ENCODE data around the gene C1orf87.

The C1orf87 gene

GRCh38 chr1:60102267-60103061 lies 28.9 kb upstream of the C1orf87 start:
- Histone ChIP-seq H3K9me3 (ENCODE audit: control insufficient read depth, low read length) (no peaks in the 10 kb centered on the region), H3K27ac (ENCODE audit: insufficient read depth, low read depth, low read length, poor library complexity, severe bottlenecking) (no peak overlapping the region)
- 93 to 100% methylated on average over 2 of the region's 3 CpGs for WGBS, 2 experiments

GRCh38 chr1:60101516-60101915 lies 27.9 kb upstream of the C1orf87 start:
- Histone ChIP-seq H3K4me3 (ENCODE audit: insufficient read depth, low read depth, low read length) (no peak overlapping the region), H3K36me3 (ENCODE audit: control insufficient read depth, insufficient read depth, low read length) (no peaks in the 10 kb centered on the region), H3K4me1 (ENCODE audit: control insufficient read depth, insufficient read depth, low read length) (no peaks in the 10 kb centered on the region), H3K9me3 (ENCODE audit: control insufficient read depth, low read length) (no peaks in the 10 kb centered on the region), H3K27ac (ENCODE audit: insufficient read depth, low read depth, low read length, poor library complexity, severe bottlenecking) (no peak overlapping the region), H3K27me3 (ENCODE audit: control insufficient read depth, insufficient read depth, low read length, poor library complexity, severe bottlenecking) (no peaks in the 10 kb centered on the region)
- 95 to 100% methylated on average over 2 of the region's 2 CpGs for WGBS, 2 experiments

More at GRCh38 chr1:60102267-60103061, 28.9 kb upstream of the C1orf87 start:
- H3K4me1 ChIP-seq (ENCODE audit: control insufficient read depth, insufficient read depth, low read length) = no peaks in the 10 kb centered on the region
- no peak overlapping the region for H3K4me3 ChIP-seq (ENCODE audit: insufficient read depth, low read depth, low read length)
- no peaks in the 10 kb centered on the region for H3K36me3 ChIP-seq (ENCODE audit: control insufficient read depth, insufficient read depth, low read length)
- no peaks in the 10 kb centered on the region for H3K27me3 ChIP-seq (ENCODE audit: control insufficient read depth, insufficient read depth, low read length, poor library complexity, severe bottlenecking)

GRCh38 chr1:60091195-60091715 lies 17.7 kb upstream of the C1orf87 start:
- H3K9me3 ChIP-seq (ENCODE audit: control insufficient read depth, low read length) = no peaks in the 10 kb centered on the region
- 92 to 94% methylated on average over 6 of the region's 6 CpGs for WGBS, 2 experiments
- no peaks in the 10 kb centered on the region for H3K4me1 ChIP-seq (ENCODE audit: control insufficient read depth, insufficient read depth, low read length)
- H3K4me3 ChIP-seq (ENCODE audit: insufficient read depth, low read depth, low read length) = no peak overlapping the region
- H3K27me3 ChIP-seq (ENCODE audit: control insufficient read depth, insufficient read depth, low read length, poor library complexity, severe bottlenecking) = no peaks in the 10 kb centered on the region
- no peaks in the 10 kb centered on the region for H3K36me3 ChIP-seq (ENCODE audit: control insufficient read depth, insufficient read depth, low read length)
- H3K27ac ChIP-seq (ENCODE audit: insufficient read depth, low read depth, low read length, poor library complexity, severe bottlenecking) = no peak overlapping the region

GRCh38 chr1:60090655-60091054 lies 17.1 kb upstream of the C1orf87 start:
- no peak overlapping the region for H3K4me3 ChIP-seq (ENCODE audit: insufficient read depth, low read depth, low read length)
- 89 to 96% methylated on average over 2 of the region's 2 CpGs for WGBS, 2 experiments
- H3K4me1 ChIP-seq (ENCODE audit: control insufficient read depth, insufficient read depth, low read length) = no peaks in the 10 kb centered on the region
- H3K36me3 ChIP-seq (ENCODE audit: control insufficient read depth, insufficient read depth, low read length) = no peaks in the 10 kb centered on the region
- no peaks in the 10 kb centered on the region for H3K9me3 ChIP-seq (ENCODE audit: control insufficient read depth, low read length)
- H3K27me3 ChIP-seq (ENCODE audit: control insufficient read depth, insufficient read depth, low read length, poor library complexity, severe bottlenecking) = no peaks in the 10 kb centered on the region
- H3K27ac ChIP-seq (ENCODE audit: insufficient read depth, low read depth, low read length, poor library complexity, severe bottlenecking) = no peak overlapping the region

GRCh38 chr1:60088620-60089155 lies 15.1 kb upstream of the C1orf87 start:
- WGBS, 2 experiments = 86 to 88% methylated on average over 5 of the region's 5 CpGs
- Histone ChIP-seq H3K4me3 (ENCODE audit: insufficient read depth, low read depth, low read length) (no peak overlapping the region), H3K4me1 (ENCODE audit: control insufficient read depth, insufficient read depth, low read length) (no peaks in the 10 kb centered on the region), H3K9me3 (ENCODE audit: control insufficient read depth, low read length) (no peaks in the 10 kb centered on the region), H3K36me3 (ENCODE audit: control insufficient read depth, insufficient read depth, low read length) (no peaks in the 10 kb centered on the region), H3K27ac (ENCODE audit: insufficient read depth, low read depth, low read length, poor library complexity, severe bottlenecking) (no peak overlapping the region), H3K27me3 (ENCODE audit: control insufficient read depth, insufficient read depth, low read length, poor library complexity, severe bottlenecking) (no peaks in the 10 kb centered on the region)

GRCh38 chr1:60087681-60088080 lies 14.1 kb upstream of the C1orf87 start:
- no peaks in the 10 kb centered on the region for H3K9me3 ChIP-seq (ENCODE audit: control insufficient read depth, low read length)
- no peak overlapping the region for H3K27ac ChIP-seq (ENCODE audit: insufficient read depth, low read depth, low read length, poor library complexity, severe bottlenecking)
- no peak overlapping the region for H3K4me3 ChIP-seq (ENCODE audit: insufficient read depth, low read depth, low read length)
- no peaks in the 10 kb centered on the region for H3K36me3 ChIP-seq (ENCODE audit: control insufficient read depth, insufficient read depth, low read length)
- H3K27me3 ChIP-seq (ENCODE audit: control insufficient read depth, insufficient read depth, low read length, poor library complexity, severe bottlenecking) = no peaks in the 10 kb centered on the region
- no peaks in the 10 kb centered on the region for H3K4me1 ChIP-seq (ENCODE audit: control insufficient read depth, insufficient read depth, low read length)

- H3K27me3 ChIP-seq (ENCODE audit: control insufficient read depth, insufficient read depth, low read length, poor library complexity, severe bottlenecking) = peaks cover 13% of the 10 kb centered on the region
- no peaks in the 10 kb centered on the region for H3K9me3 ChIP-seq (ENCODE audit: control insufficient read depth, low read length)
- 78 to 100% methylated on average over 2 to 4 of the region's 4 CpGs for WGBS, 2 experiments
- no peaks in the 10 kb centered on the region for H3K4me1 ChIP-seq (ENCODE audit: control insufficient read depth, insufficient read depth, low read length)
- no peak overlapping the region for H3K27ac ChIP-seq (ENCODE audit: insufficient read depth, low read depth, low read length, poor library complexity, severe bottlenecking)
- no peaks in the 10 kb centered on the region for H3K36me3 ChIP-seq (ENCODE audit: control insufficient read depth, insufficient read depth, low read length)
- H3K4me3 ChIP-seq (ENCODE audit: insufficient read depth, low read depth, low read length) = no peak overlapping the region
Measured at GRCh38 chr1:60078182-60078581, 4.6 kb upstream of the C1orf87 start.

- H3K9me3 ChIP-seq (ENCODE audit: control insufficient read depth, low read length) = no peaks in the 10 kb centered on the region
- no peak overlapping the region for H3K4me3 ChIP-seq (ENCODE audit: insufficient read depth, low read depth, low read length)
- H3K27ac ChIP-seq (ENCODE audit: insufficient read depth, low read depth, low read length, poor library complexity, severe bottlenecking) = no peak overlapping the region
- no peaks in the 10 kb centered on the region for H3K4me1 ChIP-seq (ENCODE audit: control insufficient read depth, insufficient read depth, low read length)
- WGBS, 2 experiments = 57 to 80% methylated on average over 1 of the region's 1 CpG
- H3K36me3 ChIP-seq (ENCODE audit: control insufficient read depth, insufficient read depth, low read length) = no peaks in the 10 kb centered on the region
- H3K27me3 ChIP-seq (ENCODE audit: control insufficient read depth, insufficient read depth, low read length, poor library complexity, severe bottlenecking) = peaks cover 24% of the 10 kb centered on the region
Measured at GRCh38 chr1:60071296-60071695, 2.3 kb downstream of the C1orf87 start.

GRCh38 chr1:60069691-60070090 lies 3.9 kb downstream of the C1orf87 start:
- H3K27me3 ChIP-seq (ENCODE audit: control insufficient read depth, insufficient read depth, low read length, poor library complexity, severe bottlenecking) = peaks cover 24% of the 10 kb centered on the region
- H3K36me3 ChIP-seq (ENCODE audit: control insufficient read depth, insufficient read depth, low read length) = no peaks in the 10 kb centered on the region
- H3K4me3 ChIP-seq (ENCODE audit: insufficient read depth, low read depth, low read length) = no peak overlapping the region
- 93 to 97% methylated on average over 1 of the region's 1 CpG for WGBS, 2 experiments
- H3K4me1 ChIP-seq (ENCODE audit: control insufficient read depth, insufficient read depth, low read length) = no peaks in the 10 kb centered on the region
- no peak overlapping the region for H3K27ac ChIP-seq (ENCODE audit: insufficient read depth, low read depth, low read length, poor library complexity, severe bottlenecking)
- H3K9me3 ChIP-seq (ENCODE audit: control insufficient read depth, low read length) = no peaks in the 10 kb centered on the region

- no peaks in the 10 kb centered on the region for H3K36me3 ChIP-seq (ENCODE audit: control insufficient read depth, insufficient read depth, low read length)
- WGBS, 2 experiments = 83 to 93% methylated on average over 1 of the region's 1 CpG
Measured at GRCh38 chr1:60068393-60069045, 5.1 kb downstream of the C1orf87 start.

More at GRCh38 chr1:60068393-60069045, 5.1 kb downstream of the C1orf87 start:
- Histone ChIP-seq H3K27ac (ENCODE audit: insufficient read depth, low read depth, low read length, poor library complexity, severe bottlenecking) (no peak overlapping the region), H3K9me3 (ENCODE audit: control insufficient read depth, low read length) (peaks cover 2% of the 10 kb centered on the region), H3K4me3 (ENCODE audit: insufficient read depth, low read depth, low read length) (no peak overlapping the region), H3K27me3 (ENCODE audit: control insufficient read depth, insufficient read depth, low read length, poor library complexity, severe bottlenecking) (peaks cover 15% of the 10 kb centered on the region), H3K4me1 (ENCODE audit: control insufficient read depth, insufficient read depth, low read length) (no peaks in the 10 kb centered on the region)
